ENCODE measurements around the gene SYNE1.

GRCh38 chr6:152127432-152128165 lies 509.6 kb downstream of the SYNE1 start:
- TF ChIP-seq CTCF (IDR thresholded peaks at IDR 0.05) (no peak), POLR2A (IDR thresholded peaks at IDR 0.05) (no peak)

Measured in ovary (tissue), 3 donors.